ENCODE data around the gene UCN. TPM values are rescaled to one million over a fixed set of nuclear protein-coding genes. Genes with fewer than 3 reads are reported as not detected.

UCN gene
- total RNA-seq, 1 experiment from 2014 or later, result 1.5 TPM

DNA sequence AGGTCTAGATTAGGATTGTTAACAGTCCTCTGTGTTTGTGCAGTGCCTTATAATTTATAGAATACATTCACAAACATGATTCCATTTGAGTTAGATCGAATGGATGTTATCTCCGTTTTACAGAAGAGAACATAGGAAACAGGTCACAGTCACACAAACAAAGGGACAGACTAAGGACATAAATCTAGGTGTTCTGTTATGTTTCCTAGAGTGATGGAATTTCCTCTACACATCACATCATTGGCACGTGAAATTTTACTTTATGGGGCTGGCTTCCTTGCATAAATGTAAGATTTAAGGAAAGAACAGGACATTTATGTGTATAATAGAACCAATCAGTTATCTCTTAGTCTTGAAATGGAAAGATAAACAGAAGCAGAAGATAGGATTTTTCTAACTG lies 19.6 kb downstream of the UCN start:
- no peaks in the 10 kb centered on the region for H3K36me3 Mint-ChIP-seq (ENCODE audit: insufficient read depth in 1 of 3, low read depth in 3 of 3)
- Histone ChIP-seq H4K20me1 (ENCODE audit: control insufficient read depth, insufficient read depth, insufficient read length) (no peaks in the 10 kb centered on the region), H3T11ph (ENCODE audit: low read length) (no peak overlapping the region), H2AFZ (ENCODE audit: low read length) (no peak overlapping the region), H2BK15ac (ENCODE audit: low read depth, low read length) (no peak overlapping the region), H3K23ac (ENCODE audit: insufficient read length, low read depth, low read length) (no peak overlapping the region), H3K79me2 (ENCODE audit: insufficient read depth, low read length) (no peaks in the 10 kb centered on the region), H2AK5ac (ENCODE audit: insufficient read length, low read length) (no peak overlapping the region), H3K9ac (ENCODE audit: extremely low read depth, insufficient read length, low read length) (no peak overlapping the region), H3K27ac (ENCODE audit: insufficient read length, low read depth, low read length) (no peak overlapping the region), H2BK5ac (ENCODE audit: insufficient read length, low read length) (no peak overlapping the region), H3K9me3 (ENCODE audit: control insufficient read depth, low read depth, low read length) (no peaks in the 10 kb centered on the region), H3K4me2 (ENCODE audit: insufficient read depth, insufficient read length, low read length) (no peak overlapping the region), H2BK20ac (ENCODE audit: low read depth, low read length, poor library complexity, severe bottlenecking) (no peak overlapping the region), H3K27me3 (ENCODE audit: insufficient read depth, low read length) (no peaks in the 10 kb centered on the region), H4K8ac (replicated peaks; ENCODE audit: insufficient read length, low read depth, low read length) (no peak overlapping the region), H3K23me2 (ENCODE audit: insufficient read length, low read depth, low read length, poor library complexity, severe bottlenecking) (no peaks in the 10 kb centered on the region), H2BK12ac (ENCODE audit: insufficient read length, low read depth, low read length) (no peak overlapping the region), H4K91ac (ENCODE audit: insufficient read length, low read depth, low read length) (no peak overlapping the region), H4K5ac (ENCODE audit: insufficient read length, low read depth, low read length) (no peak overlapping the region), H3K56ac (ENCODE audit: insufficient read length, low read depth, low read length) (no peak overlapping the region), H3K79me1 (ENCODE audit: insufficient read depth, low read depth, low read length, poor library complexity, severe bottlenecking) (no peaks in the 10 kb centered on the region), H3K14ac (ENCODE audit: insufficient read depth, low read length) (no peak overlapping the region), H3K4ac (ENCODE audit: low read depth, low read length) (no peak overlapping the region), H2BK120ac (ENCODE audit: low read depth, low read length, poor library complexity, severe bottlenecking) (no peak overlapping the region), H3K4me1 (ENCODE audit: insufficient read depth, low read length) (no peaks in the 10 kb centered on the region; the same call in none of the 2 replicates), H3K18ac (ENCODE audit: insufficient read length, low read depth, low read length) (no peak overlapping the region)
- H3K4me1 Mint-ChIP-seq, result peaks cover 37 to 39% of the 10 kb centered on the region in 2 experiments
- TF ChIP-seq, protein P1, sequence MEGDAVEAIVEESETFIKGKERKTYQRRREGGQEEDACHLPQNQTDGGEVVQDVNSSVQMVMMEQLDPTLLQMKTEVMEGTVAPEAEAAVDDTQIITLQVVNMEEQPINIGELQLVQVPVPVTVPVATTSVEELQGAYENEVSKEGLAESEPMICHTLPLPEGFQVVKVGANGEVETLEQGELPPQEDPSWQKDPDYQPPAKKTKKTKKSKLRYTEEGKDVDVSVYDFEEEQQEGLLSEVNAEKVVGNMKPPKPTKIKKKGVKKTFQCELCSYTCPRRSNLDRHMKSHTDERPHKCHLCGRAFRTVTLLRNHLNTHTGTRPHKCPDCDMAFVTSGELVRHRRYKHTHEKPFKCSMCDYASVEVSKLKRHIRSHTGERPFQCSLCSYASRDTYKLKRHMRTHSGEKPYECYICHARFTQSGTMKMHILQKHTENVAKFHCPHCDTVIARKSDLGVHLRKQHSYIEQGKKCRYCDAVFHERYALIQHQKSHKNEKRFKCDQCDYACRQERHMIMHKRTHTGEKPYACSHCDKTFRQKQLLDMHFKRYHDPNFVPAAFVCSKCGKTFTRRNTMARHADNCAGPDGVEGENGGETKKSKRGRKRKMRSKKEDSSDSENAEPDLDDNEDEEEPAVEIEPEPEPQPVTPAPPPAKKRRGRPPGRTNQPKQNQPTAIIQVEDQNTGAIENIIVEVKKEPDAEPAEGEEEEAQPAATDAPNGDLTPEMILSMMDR (conservative IDR thresholded peaks at IDR 0.05), result no peak
- no peak overlapping the region for H3K27ac Mint-ChIP-seq
- DNase-seq, result no peak
- no CpG with 5 or more reads among the region's 3 CpGs for WGBS (ENCODE audit: extremely low coverage, insufficient read length, low lambda C conversion rate)
- no peak overlapping the region for H3K4me3 Mint-ChIP-seq
- no peaks in the 10 kb centered on the region for H3K9me3 Mint-ChIP-seq
- peaks cover 10% of the 10 kb centered on the region for H3K27me3 Mint-ChIP-seq (ENCODE audit: low read depth)

Data from H9 (cell line).